ENCODE measurements around the gene TAF6L.
"Not testable (repeated sequence)": the region's sequence is repeated elsewhere in the genome, so short reads cannot be mapped to it uniquely, and the experiment has no call there.

The TAF6L gene

DNA sequence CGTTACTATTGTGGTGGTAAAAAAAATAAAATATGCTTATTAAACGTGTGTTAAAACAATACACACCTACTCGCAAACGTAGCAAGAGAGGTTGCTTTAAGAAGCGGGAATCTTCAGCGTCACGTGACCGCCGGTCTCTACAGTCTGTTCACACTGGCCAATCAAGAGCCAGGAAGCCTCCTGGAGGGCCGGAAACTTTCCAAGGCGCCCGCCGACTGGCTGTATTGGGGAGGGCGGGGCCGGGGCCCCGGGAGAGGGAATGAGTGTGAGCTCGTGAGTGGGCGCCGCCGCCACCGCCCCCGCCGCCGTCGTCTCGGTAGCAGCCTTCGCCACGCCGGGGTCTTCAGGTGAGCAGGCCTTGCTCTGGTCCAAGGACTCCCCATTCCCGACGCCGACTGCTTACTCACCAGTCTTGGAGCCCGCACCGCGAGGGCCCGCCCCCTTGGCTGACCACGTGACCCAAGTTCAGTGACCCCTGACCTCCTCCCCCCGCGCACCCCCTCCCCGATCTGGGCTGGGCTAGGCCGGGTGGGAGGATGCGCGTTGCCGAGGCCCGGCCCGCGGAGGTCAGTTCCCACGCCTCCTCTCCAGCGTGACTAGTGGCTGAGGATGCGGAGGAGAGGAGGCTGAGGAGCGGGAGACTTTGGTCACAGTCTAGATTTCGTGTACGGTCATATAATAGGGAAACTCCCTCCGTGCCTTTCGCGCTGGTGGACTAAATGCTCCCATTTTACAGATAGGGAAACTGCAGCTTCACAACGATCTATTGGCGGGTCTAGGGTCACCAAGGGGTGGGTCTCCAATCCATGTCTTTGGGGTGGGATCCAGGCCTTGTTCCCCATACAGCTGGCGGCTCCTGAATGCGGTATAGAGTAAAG is at the start of gene TAF6L:
TAF6L (plus strand) TSS at position 253 of the 878 bp plus-strand sequence. CDS start 4,388 bp downstream, outside the sequence.
- Mint-ChIP-seq H3K9me3 (no peaks in the 10 kb centered on the region), H3K27ac (peak within 1 kb of the TSS; percentile 94), H3K4me3 (peak within 1 kb of the TSS; percentile 85), H3K4me1 (ENCODE audit: low read depth) (peaks cover 21% of the 10 kb centered on the region), H3K36me3 (ENCODE audit: low read depth) (peaks cover 6% of the 10 kb centered on the region), H3K27me3 (ENCODE audit: low read depth) (no peaks in the 10 kb centered on the region)

- H3K36me3 Mint-ChIP-seq (ENCODE audit: low read depth) = peaks cover 75% of the 10 kb centered on the region
- H3K9me3 Mint-ChIP-seq = no peaks in the 10 kb centered on the region
- peaks cover 56% of the 10 kb centered on the region for H3K4me1 Mint-ChIP-seq (ENCODE audit: low read depth)
- no peak overlapping the region for H3K27ac Mint-ChIP-seq
- H3K27me3 Mint-ChIP-seq (ENCODE audit: low read depth) = no peaks in the 10 kb centered on the region
- no peak overlapping the region for H3K4me3 Mint-ChIP-seq
Measured at GRCh38 chr11:62721994-62722393, 49.2 kb upstream of the TAF6L start.

GRCh38 chr11:62724171-62724570 is 47.0 kb upstream of the TAF6L start:
- Mint-ChIP-seq H3K4me3 (peak overlapping the region; percentile 97), H3K36me3 (ENCODE audit: low read depth) (peaks cover 67% of the 10 kb centered on the region), H3K4me1 (ENCODE audit: low read depth) (peaks cover 50% of the 10 kb centered on the region), H3K27me3 (ENCODE audit: low read depth) (no peaks in the 10 kb centered on the region), H3K27ac (no peak overlapping the region), H3K9me3 (no peaks in the 10 kb centered on the region)

DNA sequence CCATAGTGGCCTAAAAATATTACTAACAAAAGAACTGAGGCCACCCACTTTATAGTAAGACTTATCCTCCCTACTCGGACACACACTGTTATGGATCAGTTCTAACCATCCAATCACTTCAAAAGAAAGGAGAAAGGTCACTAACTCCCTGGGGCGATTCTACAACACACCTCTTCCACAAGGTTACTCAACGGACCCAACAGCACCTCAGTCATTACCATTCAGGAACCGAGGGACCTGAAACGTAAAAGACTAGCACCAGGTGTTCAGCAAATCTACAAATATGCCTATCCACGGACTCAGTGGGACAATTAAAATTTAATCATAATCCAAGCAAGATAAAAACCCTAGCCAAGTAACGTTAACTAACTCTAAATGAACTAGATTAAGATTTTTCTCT is 45.5 kb upstream of the TAF6L start:
- no peaks in the 10 kb centered on the region for H3K9me3 Mint-ChIP-seq
- no peaks in the 10 kb centered on the region for H3K27me3 Mint-ChIP-seq (ENCODE audit: low read depth)
- peak overlapping the region; percentile 73 for H3K27ac Mint-ChIP-seq
- peak overlapping the region; percentile 97 for H3K4me3 Mint-ChIP-seq
- H3K36me3 Mint-ChIP-seq (ENCODE audit: low read depth) = peaks cover 59% of the 10 kb centered on the region
- H3K4me1 Mint-ChIP-seq (ENCODE audit: low read depth) = peaks cover 46% of the 10 kb centered on the region

- Mint-ChIP-seq H3K36me3 (ENCODE audit: low read depth) (peaks cover 56% of the 10 kb centered on the region), H3K9me3 (no peaks in the 10 kb centered on the region), H3K27me3 (ENCODE audit: low read depth) (no peaks in the 10 kb centered on the region), H3K4me1 (ENCODE audit: low read depth) (peaks cover 44% of the 10 kb centered on the region), H3K27ac (peak overlapping the region; percentile 99), H3K4me3 (peak overlapping the region; percentile 97)
Measured at GRCh38 chr11:62726156-62726914, 44.9 kb upstream of the TAF6L start.

GRCh38 chr11:62726915-62727164 is 44.4 kb upstream of the TAF6L start:
- Mint-ChIP-seq H3K36me3 (ENCODE audit: low read depth) (peaks cover 53% of the 10 kb centered on the region), H3K4me3 (peak overlapping the region; percentile 97), H3K27ac (peak overlapping the region; percentile 99), H3K9me3 (no peaks in the 10 kb centered on the region), H3K4me1 (ENCODE audit: low read depth) (peaks cover 43% of the 10 kb centered on the region), H3K27me3 (ENCODE audit: low read depth) (no peaks in the 10 kb centered on the region)

- H3K27me3 Mint-ChIP-seq (ENCODE audit: low read depth) = no peaks in the 10 kb centered on the region
- H3K4me3 Mint-ChIP-seq = peak within 1 kb of the TSS; percentile 97
- peak within 1 kb of the TSS; percentile 99 for H3K27ac Mint-ChIP-seq
- peaks cover 48% of the 10 kb centered on the region for H3K36me3 Mint-ChIP-seq (ENCODE audit: low read depth)
- H3K4me1 Mint-ChIP-seq (ENCODE audit: low read depth) = peaks cover 39% of the 10 kb centered on the region
- no peaks in the 10 kb centered on the region for H3K9me3 Mint-ChIP-seq
Measured at GRCh38 chr11:62727165-62727871, 43.9 kb upstream of the TAF6L start, which contains the start of gene HNRNPUL2. TSS of gene HNRNPUL2 (minus strand) at chr11:62727457. CDS start at chr11:62727156, 301 bp downstream.

- Mint-ChIP-seq H3K27ac (peak overlapping the region; percentile 99), H3K4me3 (peak overlapping the region; percentile 97), H3K27me3 (ENCODE audit: low read depth) (no peaks in the 10 kb centered on the region), H3K4me1 (ENCODE audit: low read depth) (peaks cover 36% of the 10 kb centered on the region), H3K9me3 (no peaks in the 10 kb centered on the region), H3K36me3 (ENCODE audit: low read depth) (peaks cover 45% of the 10 kb centered on the region)
Measured at GRCh38 chr11:62727872-62728170, 43.4 kb upstream of the TAF6L start.

- Mint-ChIP-seq H3K27ac (peak within 1 kb of the TSS; percentile 99), H3K9me3 (no peaks in the 10 kb centered on the region), H3K4me3 (peak within 1 kb of the TSS; percentile 97), H3K36me3 (ENCODE audit: low read depth) (peaks cover 47% of the 10 kb centered on the region), H3K27me3 (ENCODE audit: low read depth) (no peaks in the 10 kb centered on the region), H3K4me1 (ENCODE audit: low read depth) (peaks cover 40% of the 10 kb centered on the region)
Measured at GRCh38 chr11:62728171-62728988, 42.8 kb upstream of the TAF6L start, which contains the start of gene TTC9C. TSS of gene TTC9C (plus strand) at chr11:62728486. CDS start at chr11:62728849, 363 bp downstream.

GRCh38 chr11:62730076-62730475 is 41.1 kb upstream of the TAF6L start:
- H3K4me1 Mint-ChIP-seq (ENCODE audit: low read depth) = peaks cover 25% of the 10 kb centered on the region
- peak overlapping the region; percentile 97 for H3K4me3 Mint-ChIP-seq
- not testable (repeated sequence) for H3K27ac Mint-ChIP-seq; H3K27me3 Mint-ChIP-seq (ENCODE audit: low read depth); H3K9me3 Mint-ChIP-seq
- H3K36me3 Mint-ChIP-seq (ENCODE audit: low read depth) = peaks cover 37% of the 10 kb centered on the region

DNA sequence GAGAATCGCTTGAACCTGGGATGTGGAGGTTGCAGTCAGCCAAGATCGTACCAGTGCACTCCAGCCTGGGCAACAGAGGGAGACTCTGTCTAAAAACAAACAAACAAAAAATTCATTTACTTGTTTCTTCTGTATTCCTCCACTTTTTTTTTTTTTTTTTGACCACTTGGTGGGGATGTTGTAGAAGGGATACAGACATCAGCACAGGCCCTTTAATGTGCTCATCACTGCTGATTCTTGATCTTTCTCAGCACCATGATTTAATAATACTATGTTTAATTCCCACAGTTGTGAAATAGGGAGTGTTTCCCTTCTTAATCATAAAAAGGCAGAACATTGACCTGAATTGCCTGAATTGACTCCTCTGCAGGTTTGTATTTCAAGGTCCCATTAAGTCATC is 38.4 kb upstream of the TAF6L start:
- Mint-ChIP-seq H3K4me3 (no peak overlapping the region), H3K9me3 (no peaks in the 10 kb centered on the region), H3K4me1 (ENCODE audit: low read depth) (peaks cover 21% of the 10 kb centered on the region), H3K27me3 (ENCODE audit: low read depth) (no peaks in the 10 kb centered on the region), H3K27ac (no peak overlapping the region), H3K36me3 (ENCODE audit: low read depth) (peaks cover 30% of the 10 kb centered on the region)

- H3K36me3 Mint-ChIP-seq (ENCODE audit: low read depth) = peaks cover 33% of the 10 kb centered on the region
- no peaks in the 10 kb centered on the region for H3K27me3 Mint-ChIP-seq (ENCODE audit: low read depth)
- H3K9me3 Mint-ChIP-seq = no peaks in the 10 kb centered on the region
- no peak overlapping the region for H3K4me3 Mint-ChIP-seq
- no peak overlapping the region for H3K27ac Mint-ChIP-seq
- peaks cover 8% of the 10 kb centered on the region for H3K4me1 Mint-ChIP-seq (ENCODE audit: low read depth)
Measured at GRCh38 chr11:62737196-62737595, 34.0 kb upstream of the TAF6L start.

- peaks cover 7% of the 10 kb centered on the region for H3K4me1 Mint-ChIP-seq (ENCODE audit: low read depth)
- H3K36me3 Mint-ChIP-seq (ENCODE audit: low read depth) = peaks cover 3% of the 10 kb centered on the region
- H3K9me3 Mint-ChIP-seq = no peaks in the 10 kb centered on the region
- H3K4me3 Mint-ChIP-seq = no peak overlapping the region
- no peaks in the 10 kb centered on the region for H3K27me3 Mint-ChIP-seq (ENCODE audit: low read depth)
- H3K27ac Mint-ChIP-seq = no peak overlapping the region
Measured at GRCh38 chr11:62747475-62748160, 23.6 kb upstream of the TAF6L start.
